Glutamatergic neuron (in vitro differentiated cells): ENCODE results near the gene EPM2A. TPM values are rescaled to one million over a fixed set of nuclear protein-coding genes. Genes with fewer than 3 reads are reported as not detected.

Experiments
- DNase-seq: peaks from one replicate; pipeline ENCODE4 v3.0.0; 2022
- H3K27ac Mint-ChIP-seq: one replicate; pipeline ENCODE4 v1.8.0; 2020; ENCODE audit warnings: mild to moderate bottlenecking, mixed read lengths, inconsistent platforms; ENCODE audit not compliant: unreplicated experiment
- H3K27me3 Mint-ChIP-seq: one replicate; pipeline ENCODE4 v1.8.0; 2020; ENCODE audit warnings: mild to moderate bottlenecking, moderate library complexity, mixed read lengths, inconsistent platforms; ENCODE audit not compliant: unreplicated experiment
- H3K36me3 Mint-ChIP-seq: one replicate; pipeline ENCODE4 v1.8.0; 2020; ENCODE audit warnings: mild to moderate bottlenecking, mixed read lengths, inconsistent platforms; ENCODE audit not compliant: unreplicated experiment
- H3K4me1 Mint-ChIP-seq: one replicate; pipeline ENCODE4 v1.8.0; 2020; ENCODE audit warnings: mild to moderate bottlenecking, low read depth, mixed read lengths, inconsistent platforms; ENCODE audit not compliant: unreplicated experiment
- H3K4me3 Mint-ChIP-seq: one replicate; pipeline ENCODE4 v1.8.0; 2020; ENCODE audit warnings: mild to moderate bottlenecking, mixed read lengths, inconsistent platforms; ENCODE audit not compliant: unreplicated experiment
- H3K9me3 Mint-ChIP-seq: one replicate; pipeline ENCODE4 v1.8.0; 2020; ENCODE audit warnings: mild to moderate bottlenecking, moderate library complexity, mixed read lengths, inconsistent platforms; ENCODE audit not compliant: unreplicated experiment
- CTCF ChIP-seq: fragments of 200-600 bp; sonication (generic); IDR thresholded peaks from one replicate; pipeline ENCODE4 v1.5.0; 2021; ENCODE audit not compliant: partially characterized antibody, unreplicated experiment
- total RNA-seq: library from RNA; stranded (reverse); fragmentation: NEBNext Ultra II Directional; extraction: Animal tissue kit (Norgen Biotek cat#: 25700); gene quantifications from one replicate; pipeline ENCODE4 v1.2.1, GENCODE V29; 2021; ENCODE audit not compliant: unreplicated experiment

The EPM2A gene
- total RNA-seq, 1 donor from 2014 or later, result 15.5 TPM

- no peak for TF ChIP-seq CTCF
- Mint-ChIP-seq H3K36me3 (peaks cover 14% of the 10 kb centered on the region), H3K27me3 (no peaks in the 10 kb centered on the region), H3K9me3 (peaks cover 3% of the 10 kb centered on the region), H3K27ac (no peak overlapping the region), H3K4me3 (no peak overlapping the region), H3K4me1 (no peaks in the 10 kb centered on the region)
- no peak for DNase-seq
Measured at GRCh38 chr6:145723646-145724045, 11.7 kb downstream of the EPM2A start.

- Mint-ChIP-seq H3K36me3 (peaks cover 4% of the 10 kb centered on the region), H3K9me3 (no peaks in the 10 kb centered on the region), H3K27me3 (no peaks in the 10 kb centered on the region), H3K4me3 (no peak overlapping the region), H3K27ac (no peak overlapping the region), H3K4me1 (no peaks in the 10 kb centered on the region)
- TF ChIP-seq CTCF, result no peak
- DNase-seq, result no peak
Measured at GRCh38 chr6:145722190-145722589, 13.1 kb downstream of the EPM2A start.

- no peaks in the 10 kb centered on the region for H3K4me1 Mint-ChIP-seq
- no peaks in the 10 kb centered on the region for H3K27me3 Mint-ChIP-seq
- H3K4me3 Mint-ChIP-seq, result no peak overlapping the region
- H3K36me3 Mint-ChIP-seq, result peaks cover 4% of the 10 kb centered on the region
- H3K9me3 Mint-ChIP-seq, result peaks cover 1% of the 10 kb centered on the region
- no peak overlapping the region for H3K27ac Mint-ChIP-seq
- no peak for TF ChIP-seq CTCF
- no peak for DNase-seq
Measured at GRCh38 chr6:145721144-145721543, 14.2 kb downstream of the EPM2A start.

- Mint-ChIP-seq H3K9me3 (peaks cover 1% of the 10 kb centered on the region), H3K4me1 (no peaks in the 10 kb centered on the region), H3K27me3 (no peaks in the 10 kb centered on the region), H3K36me3 (peaks cover 17% of the 10 kb centered on the region), H3K4me3 (no peak overlapping the region), H3K27ac (no peak overlapping the region)
- no peak for TF ChIP-seq CTCF
- DNase-seq, result no peak
Measured at GRCh38 chr6:145715426-145715825, 19.9 kb downstream of the EPM2A start.

- no peak for DNase-seq
Measured at GRCh38 chr6:145714731-145715130, 20.6 kb downstream of the EPM2A start.

More at GRCh38 chr6:145714731-145715130, 20.6 kb downstream of the EPM2A start:
- H3K36me3 Mint-ChIP-seq, result peaks cover 17% of the 10 kb centered on the region
- H3K27ac Mint-ChIP-seq, result no peak overlapping the region
- H3K27me3 Mint-ChIP-seq, result no peaks in the 10 kb centered on the region
- peaks cover 3% of the 10 kb centered on the region for H3K9me3 Mint-ChIP-seq
- H3K4me3 Mint-ChIP-seq, result no peak overlapping the region
- TF ChIP-seq CTCF, result no peak
- no peaks in the 10 kb centered on the region for H3K4me1 Mint-ChIP-seq
